WTC11 (cell line): ENCODE data around the gene ZFX. TPM values are rescaled to one million over a fixed set of nuclear protein-coding genes. Genes with fewer than 3 reads are reported as not detected.

Experiments used
- ATAC-seq: fragments of 200-7000 bp; cut with Tn5 transposase; 2 replicates; pipeline ENCODE4 v1.10.0; 2021; ENCODE audit warnings: mild to moderate bottlenecking, moderate library complexity
- CTCF ChIA-PET: fragments of 300-600 bp; sonication (Branson Sonifier 250); formaldehyde crosslinking; loops from one replicate; lab custom pipeline; 2021; ENCODE audit warnings: antibody characterized with exemption; lab: Charles Lee
- POLR2A ChIA-PET: fragments of 350-600 bp; sonication (Branson Sonifier 250); formaldehyde crosslinking; loops from one replicate; lab custom pipeline; 2021; ENCODE audit warnings: antibody characterized with exemption; lab: Charles Lee
- DNase-seq: peaks from one replicate; pipeline ENCODE4 v3.0.0; 2021; ENCODE audit warnings: low spot score
- H3K27ac Mint-ChIP-seq: 2 replicates; pipeline ENCODE4 v1.8.0; 2021; ENCODE audit warnings: mixed read lengths
- H3K27me3 Mint-ChIP-seq: 2 replicates; pipeline ENCODE4 v1.8.0; 2021; ENCODE audit warnings: low read depth, mild to moderate bottlenecking, moderate library complexity, mixed read lengths
- H3K36me3 Mint-ChIP-seq: 2 replicates; pipeline ENCODE4 v1.8.0; 2021; ENCODE audit warnings: mixed read lengths
- H3K4me1 Mint-ChIP-seq: 2 replicates; pipeline ENCODE4 v1.8.0; 2022; ENCODE audit warnings: mixed read lengths
- H3K4me3 Mint-ChIP-seq: 2 replicates; pipeline ENCODE4 v1.8.0; 2021; ENCODE audit warnings: mild to moderate bottlenecking, moderate library complexity, mixed read lengths
- H3K9me3 Mint-ChIP-seq: 2 replicates; pipeline ENCODE4 v1.8.0; 2021; ENCODE audit warnings: mixed read lengths
- CBFB ChIP-seq: sonication (generic); formaldehyde crosslinking; IDR thresholded peaks from 2 replicates; pipeline ENCODE4 v1.8.1; 2022; ENCODE audit warnings: mild to moderate bottlenecking, low read depth, missing genetic modification reagents
- CREM ChIP-seq: sonication (generic); formaldehyde crosslinking; IDR thresholded peaks from 2 replicates; pipeline ENCODE4 v1.8.1; 2022; ENCODE audit warnings: mild to moderate bottlenecking, missing genetic modification reagents, moderate library complexity
- CTCF ChIP-seq: fragments of 200-600 bp; IDR thresholded peaks from 2 replicates; pipeline ENCODE4 v1.8.0; 2022; ENCODE audit warnings: antibody characterized with exemption
- ETV6 ChIP-seq: sonication (generic); formaldehyde crosslinking; IDR thresholded peaks from 2 replicates; pipeline ENCODE4 v1.8.1; 2022; ENCODE audit warnings: mild to moderate bottlenecking, missing genetic modification reagents
- GABPB1 ChIP-seq: sonication (generic); formaldehyde crosslinking; IDR thresholded peaks from 2 replicates; pipeline ENCODE4 v1.8.1; 2023; ENCODE audit warnings: mild to moderate bottlenecking, missing genetic modification reagents
- GRHL2 ChIP-seq: fragments of 250-450 bp; sonication (Bioruptor Pico); IDR thresholded peaks from 2 replicates; pipeline ENCODE4 v1.8.0; 2022; ENCODE audit warnings: mild to moderate bottlenecking, moderate library complexity; ENCODE audit not compliant: insufficient replicate concordance, severe bottlenecking
- NR3C1 ChIP-seq: sonication (generic); formaldehyde crosslinking; conservative IDR thresholded peaks from 2 replicates; pipeline ENCODE4 v1.8.1; 2023; ENCODE audit warnings: low read depth, mild to moderate bottlenecking, missing genetic modification reagents
- RORB ChIP-seq: fragments of 250-450 bp; sonication (Bioruptor Pico); IDR thresholded peaks from 2 replicates; pipeline ENCODE4 v1.9.0; 2021; ENCODE audit warnings: mild to moderate bottlenecking
- SP1 ChIP-seq: sonication (generic); formaldehyde crosslinking; conservative IDR thresholded peaks from 2 replicates; pipeline ENCODE4 v1.8.1; 2022; ENCODE audit warnings: missing genetic modification reagents
- USF1 ChIP-seq: sonication (generic); formaldehyde crosslinking; IDR thresholded peaks from 2 replicates; pipeline ENCODE4 v1.8.0; 2022; ENCODE audit warnings: mild to moderate bottlenecking, missing genetic modification reagents
- ZNF532 ChIP-seq: fragments of 250-450 bp; sonication (Bioruptor Pico); IDR thresholded peaks from 2 replicates; pipeline ENCODE4 v1.9.0; 2021; ENCODE audit warnings: mild to moderate bottlenecking, borderline replicate concordance
- ZSCAN18 ChIP-seq: fragments of 250-450 bp; sonication (Bioruptor Pico); IDR thresholded peaks from 2 replicates; pipeline ENCODE4 v2.1.2; 2022; ENCODE audit warnings: mild to moderate bottlenecking, moderate library complexity
- total RNA-seq: library from RNA; stranded (reverse); gene quantifications from 3 replicates; pipeline ENCODE4 v1.2.3, GENCODE V29; 2021
- TF ChIP-seq, protein P1 (sequence below): sonication (generic); formaldehyde crosslinking; conservative IDR thresholded peaks from 2 replicates; pipeline ENCODE4 v1.8.1; 2023; ENCODE audit warnings: mild to moderate bottlenecking, low read depth, missing genetic modification reagents, moderate library complexity

Gene ZFX
- total RNA-seq, 1 experiment from 2014 or later: 19.3 TPM

DNA sequence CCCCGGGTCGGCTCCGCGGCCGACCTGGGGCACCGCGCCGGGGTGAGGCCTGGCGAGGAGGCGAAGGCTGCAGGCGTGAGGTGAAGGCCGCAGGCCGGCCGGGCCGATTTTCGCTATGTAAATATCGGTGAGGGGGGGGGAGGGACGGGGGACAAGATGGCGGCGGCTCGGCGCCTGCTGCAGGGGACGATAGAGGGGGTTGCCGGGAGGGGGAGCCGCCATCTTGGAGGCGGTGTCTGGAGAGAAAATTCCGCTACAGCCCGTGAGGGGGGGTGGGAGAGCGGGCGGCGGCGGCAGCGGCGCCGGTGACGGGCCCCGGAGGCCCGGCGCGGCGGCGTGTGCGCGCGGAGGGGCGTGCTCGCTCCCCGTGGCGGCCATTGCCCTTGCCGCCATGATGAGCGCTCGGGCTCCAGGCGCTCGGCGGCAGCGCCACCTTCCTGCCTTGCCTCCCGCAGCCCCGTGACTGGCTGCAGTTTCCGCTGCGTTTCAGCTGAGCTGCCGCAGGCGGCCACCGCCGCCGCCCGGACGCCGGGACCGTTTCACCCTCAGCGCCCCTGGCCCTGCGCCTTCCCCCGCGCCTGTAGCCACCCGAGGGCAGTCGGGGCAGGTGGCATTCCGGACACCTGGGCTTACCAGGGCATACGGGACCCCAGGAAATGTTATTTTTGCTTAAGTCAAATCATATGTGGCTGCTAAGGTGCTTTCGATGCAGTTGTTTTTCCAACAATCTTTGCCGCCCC, 692 bp downstream of the ZFX start (continued):
- TF ChIP-seq ZNF532 (no peak), GABPB1 (CRISPR knock-in tag) (peak; percentile 26; the same call in 1 of the 2 replicates), SP1 (peak; percentile 57; the same call in 1 of the 2 replicates), ZSCAN18 (no peak), CBFB (no peak), NR3C1 (CRISPR knock-in tag) (no peak), CTCF (no peak), CREM (CRISPR knock-in tag) (no peak)
- TF ChIP-seq, protein P1, sequence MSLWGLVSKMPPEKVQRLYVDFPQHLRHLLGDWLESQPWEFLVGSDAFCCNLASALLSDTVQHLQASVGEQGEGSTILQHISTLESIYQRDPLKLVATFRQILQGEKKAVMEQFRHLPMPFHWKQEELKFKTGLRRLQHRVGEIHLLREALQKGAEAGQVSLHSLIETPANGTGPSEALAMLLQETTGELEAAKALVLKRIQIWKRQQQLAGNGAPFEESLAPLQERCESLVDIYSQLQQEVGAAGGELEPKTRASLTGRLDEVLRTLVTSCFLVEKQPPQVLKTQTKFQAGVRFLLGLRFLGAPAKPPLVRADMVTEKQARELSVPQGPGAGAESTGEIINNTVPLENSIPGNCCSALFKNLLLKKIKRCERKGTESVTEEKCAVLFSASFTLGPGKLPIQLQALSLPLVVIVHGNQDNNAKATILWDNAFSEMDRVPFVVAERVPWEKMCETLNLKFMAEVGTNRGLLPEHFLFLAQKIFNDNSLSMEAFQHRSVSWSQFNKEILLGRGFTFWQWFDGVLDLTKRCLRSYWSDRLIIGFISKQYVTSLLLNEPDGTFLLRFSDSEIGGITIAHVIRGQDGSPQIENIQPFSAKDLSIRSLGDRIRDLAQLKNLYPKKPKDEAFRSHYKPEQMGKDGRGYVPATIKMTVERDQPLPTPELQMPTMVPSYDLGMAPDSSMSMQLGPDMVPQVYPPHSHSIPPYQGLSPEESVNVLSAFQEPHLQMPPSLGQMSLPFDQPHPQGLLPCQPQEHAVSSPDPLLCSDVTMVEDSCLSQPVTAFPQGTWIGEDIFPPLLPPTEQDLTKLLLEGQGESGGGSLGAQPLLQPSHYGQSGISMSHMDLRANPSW (CRISPR knock-in tag): no peak
- TF ChIP-seq, all 79 proteins: peak for 7

GRCh38 chrX:24150898-24151297, 1.4 kb downstream of the ZFX start:
- ChIA-PET POLR2A (no interaction called here), CTCF (no interaction called here)
- Mint-ChIP-seq H3K4me1 (peaks cover 48% of the 10 kb centered on the region), H3K27ac (peak overlapping the region; percentile 98), H3K36me3 (0 out of 2 replicates have a peak, but pooled peaks cover 2% of the 10 kb centered on the region), H3K27me3 (no peaks in the 10 kb centered on the region), H3K9me3 (no peaks in the 10 kb centered on the region), H3K4me3 (peak overlapping the region; percentile 90)
- TF ChIP-seq USF1 (CRISPR knock-in tag) (no peak), ETV6 (CRISPR knock-in tag) (no peak), GRHL2 (CRISPR knock-in tag) (no peak), GABPB1 (CRISPR knock-in tag) (no peak), RORB (CRISPR knock-in tag) (no peak)
- DNase-seq (no peak), ATAC-seq (no peak)
